GM19324 (cell line): ENCODE data around the gene MAGI2.

Experiments used
- ATAC-seq: cut with Tn5 transposase; IDR thresholded peaks from one replicate; pipeline ENCODE4 v1.9.1; 2021; ENCODE audit warnings: mild to moderate bottlenecking, moderate library complexity; ENCODE audit not compliant: unreplicated experiment, low FRiP score

Gene MAGI2

DNA sequence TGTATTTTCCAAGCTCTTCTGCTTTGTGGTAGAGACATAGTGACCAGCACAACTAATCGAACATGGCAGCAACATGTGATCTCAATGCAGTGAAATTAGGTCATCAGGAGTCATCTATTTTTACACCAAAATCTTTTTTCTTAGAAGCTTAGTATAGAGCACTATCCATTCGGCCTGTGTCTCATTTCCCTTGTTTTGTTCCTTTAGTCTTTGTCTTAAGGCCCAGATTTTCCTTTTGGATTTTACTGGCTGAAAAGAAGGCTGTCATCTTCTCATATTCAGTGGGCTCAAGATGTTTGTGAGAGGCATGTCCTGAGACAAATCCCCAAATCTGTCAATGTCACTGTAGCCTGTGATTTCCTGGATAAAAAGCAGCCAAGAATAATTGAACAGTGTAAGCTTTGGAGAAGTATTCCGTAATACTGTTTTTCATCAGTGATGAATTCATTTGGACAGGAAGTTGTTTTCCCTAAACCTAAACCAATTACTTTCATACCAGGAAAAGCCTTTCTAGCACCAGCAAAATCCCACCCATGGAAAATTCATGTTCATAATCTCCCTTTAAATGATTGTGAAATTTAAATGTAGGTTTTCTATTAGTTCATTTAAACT lies 55.2 kb downstream of the MAGI2 start:
- no peak for ATAC-seq

GRCh38 chr7:79386688-79387422 lies 66.6 kb downstream of the MAGI2 start:
- no peak for ATAC-seq

GRCh38 chr7:79381921-79382320 lies 71.5 kb downstream of the MAGI2 start:
- no peak for ATAC-seq

DNA sequence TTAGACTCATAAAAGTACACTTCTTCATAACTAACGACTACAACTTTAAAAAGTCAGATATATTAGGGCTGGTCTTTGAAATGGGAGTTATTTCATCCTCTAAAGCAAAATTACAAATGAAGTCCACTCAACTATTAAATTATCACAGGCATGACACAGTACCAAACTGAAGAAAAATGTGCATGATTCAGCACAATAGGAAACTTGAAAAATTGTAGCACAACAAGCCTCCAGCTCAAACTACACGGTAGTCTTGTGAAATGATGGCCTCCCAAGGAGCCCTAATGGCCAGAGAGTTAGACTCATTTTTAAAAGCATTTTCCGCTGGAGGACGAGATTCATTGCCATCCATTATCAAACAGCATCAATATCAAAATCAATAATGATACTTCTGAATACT lies 76.4 kb downstream of the MAGI2 start:
- no peak for ATAC-seq

DNA sequence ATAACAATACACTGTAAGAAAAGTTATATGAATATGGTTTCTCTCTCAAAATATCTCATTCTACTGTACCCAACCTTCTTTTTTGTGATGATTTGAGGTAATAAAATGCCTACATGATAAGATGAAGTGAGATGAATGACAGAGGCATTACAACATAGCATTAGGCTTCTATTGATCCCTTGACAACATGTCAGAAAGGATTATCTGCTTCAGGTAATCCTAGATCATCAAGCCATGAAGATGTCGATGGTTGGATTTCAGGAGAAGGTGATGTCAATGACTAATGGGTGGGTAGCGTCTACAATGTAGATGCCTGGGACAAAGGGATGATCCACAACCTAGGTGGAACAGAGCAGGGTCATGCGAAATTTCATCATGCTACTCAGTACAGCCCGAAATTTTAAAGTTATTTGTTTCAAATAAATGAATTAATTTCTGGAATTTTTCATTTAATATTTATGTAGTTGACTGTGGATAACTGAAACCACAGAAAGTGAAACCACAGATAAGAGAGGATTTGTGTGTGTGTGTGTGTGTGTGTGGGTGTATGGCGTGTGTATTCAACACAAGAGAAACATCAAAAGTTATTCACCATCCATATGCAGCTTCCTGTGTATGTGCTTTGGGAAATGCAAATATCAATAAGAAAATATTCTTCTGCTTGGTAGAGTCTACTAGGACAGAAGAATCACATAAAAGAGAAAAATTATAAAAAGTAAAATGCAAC lies 77.0 kb downstream of the MAGI2 start:
- ATAC-seq = no peak

GRCh38 chr7:79361214-79361613 lies 92.3 kb downstream of the MAGI2 start:
- no peak for ATAC-seq

DNA sequence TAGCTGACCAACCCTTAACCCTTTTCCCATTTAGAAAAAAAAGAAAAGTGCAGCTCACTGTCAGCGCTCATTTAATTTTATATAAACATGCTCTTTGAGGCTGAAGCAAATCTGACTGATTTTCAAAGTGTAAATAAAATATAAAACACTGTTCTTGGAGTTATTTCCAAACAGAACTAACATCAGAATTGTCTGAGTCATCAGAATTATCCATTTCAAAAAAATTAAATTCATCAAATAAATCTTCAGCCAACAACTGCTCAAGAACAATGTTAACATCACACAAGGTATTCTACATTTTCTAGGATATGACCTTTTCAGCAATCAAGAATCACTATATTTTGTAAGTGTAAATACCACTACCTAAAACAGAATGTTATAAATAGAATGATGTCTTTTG lies 93.6 kb downstream of the MAGI2 start:
- no peak for ATAC-seq

GRCh38 chr7:79357101-79357500 lies 96.4 kb downstream of the MAGI2 start:
- ATAC-seq = no peak

GRCh38 chr7:79353720-79354468 lies 99.6 kb downstream of the MAGI2 start:
- ATAC-seq = no peak

GRCh38 chr7:79352323-79352722 lies 101.1 kb downstream of the MAGI2 start:
- ATAC-seq = no peak

- ATAC-seq = no peak
These were observed 106.1 kb downstream of the MAGI2 start for GRCh38 chr7:79347351-79347750.

- ATAC-seq = no peak
These were observed 111.6 kb downstream of the MAGI2 start for GRCh38 chr7:79341902-79342301.

- no peak for ATAC-seq
These were observed 113.3 kb downstream of the MAGI2 start for GRCh38 chr7:79340212-79340611.

GRCh38 chr7:79339208-79339925 lies 114.1 kb downstream of the MAGI2 start:
- no peak for ATAC-seq

- ATAC-seq = no peak
These were observed 115.8 kb downstream of the MAGI2 start for GRCh38 chr7:79337717-79338116.

DNA sequence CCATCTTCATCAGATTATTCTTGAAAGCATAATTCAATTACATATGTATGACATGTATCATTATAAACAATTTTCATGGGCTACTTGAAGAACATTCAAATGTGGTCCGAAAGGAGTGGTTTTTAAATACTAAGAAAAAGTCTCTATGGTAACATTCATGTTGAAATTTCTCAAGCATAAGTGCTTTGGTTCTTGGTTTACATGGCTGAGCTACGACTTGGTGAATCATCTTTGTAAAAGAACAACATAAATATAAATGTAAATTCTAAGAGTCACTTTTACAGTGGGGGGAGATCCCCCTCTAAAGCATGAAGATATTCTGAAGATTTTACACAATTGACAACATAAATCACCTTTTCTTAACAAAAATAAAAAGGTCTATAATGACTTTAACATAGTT lies 118.6 kb downstream of the MAGI2 start:
- no peak for ATAC-seq

DNA sequence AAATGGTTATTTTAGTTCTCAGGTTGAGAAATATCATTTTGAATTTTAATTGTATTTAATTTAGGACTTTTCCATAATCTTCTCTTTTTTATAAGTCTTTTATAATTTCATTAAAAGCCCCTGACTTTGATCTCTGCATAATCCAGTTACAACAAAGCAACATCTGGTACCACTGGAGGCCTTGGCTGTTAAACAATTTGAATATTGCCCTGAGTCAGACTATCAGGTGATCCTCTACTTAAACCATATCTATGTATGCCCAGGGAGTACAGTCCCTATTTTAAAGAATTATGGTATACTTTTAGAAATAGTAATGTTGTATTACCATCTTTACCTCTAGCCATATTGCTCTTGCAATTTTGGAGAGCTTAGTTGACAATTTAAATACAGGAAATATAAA lies 119.1 kb downstream of the MAGI2 start:
- no peak for ATAC-seq

DNA sequence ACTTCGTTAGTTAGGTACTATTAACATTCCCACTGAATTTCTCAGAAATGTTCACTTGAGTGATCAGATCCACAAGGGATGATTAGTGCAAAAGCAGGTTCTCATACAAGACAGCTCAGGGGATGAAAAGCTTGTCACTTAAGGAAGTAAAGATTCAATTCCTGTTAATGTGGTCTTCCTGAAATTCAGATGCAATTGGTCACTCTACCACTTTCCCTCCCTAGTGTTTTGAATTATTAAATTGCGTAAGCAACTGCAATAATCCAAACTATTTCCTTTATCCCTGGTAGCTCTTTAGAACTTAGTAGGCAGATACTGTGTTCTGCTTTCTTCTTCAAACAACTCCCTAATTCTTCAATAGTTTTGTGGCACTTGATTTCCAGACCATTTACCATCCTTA lies 121.4 kb downstream of the MAGI2 start:
- ATAC-seq = no peak

DNA sequence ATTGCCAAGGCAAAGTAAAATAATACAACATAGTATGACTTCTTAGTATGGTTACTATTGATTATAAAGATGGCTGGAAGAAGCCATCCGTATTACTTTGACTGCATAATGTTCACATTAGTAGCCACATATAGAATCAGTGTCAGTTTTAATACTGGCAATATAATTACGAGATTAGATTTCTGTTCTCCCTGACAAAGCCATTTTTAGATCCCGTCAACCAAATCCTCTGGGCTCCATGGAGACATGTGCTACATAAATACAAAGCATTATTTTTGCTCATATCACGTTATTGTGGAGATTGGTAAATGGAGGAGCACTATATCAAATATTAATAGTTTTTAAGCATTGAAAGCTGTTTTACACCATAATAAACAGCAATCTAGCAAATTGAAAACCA lies 124.0 kb downstream of the MAGI2 start:
- ATAC-seq = no peak

DNA sequence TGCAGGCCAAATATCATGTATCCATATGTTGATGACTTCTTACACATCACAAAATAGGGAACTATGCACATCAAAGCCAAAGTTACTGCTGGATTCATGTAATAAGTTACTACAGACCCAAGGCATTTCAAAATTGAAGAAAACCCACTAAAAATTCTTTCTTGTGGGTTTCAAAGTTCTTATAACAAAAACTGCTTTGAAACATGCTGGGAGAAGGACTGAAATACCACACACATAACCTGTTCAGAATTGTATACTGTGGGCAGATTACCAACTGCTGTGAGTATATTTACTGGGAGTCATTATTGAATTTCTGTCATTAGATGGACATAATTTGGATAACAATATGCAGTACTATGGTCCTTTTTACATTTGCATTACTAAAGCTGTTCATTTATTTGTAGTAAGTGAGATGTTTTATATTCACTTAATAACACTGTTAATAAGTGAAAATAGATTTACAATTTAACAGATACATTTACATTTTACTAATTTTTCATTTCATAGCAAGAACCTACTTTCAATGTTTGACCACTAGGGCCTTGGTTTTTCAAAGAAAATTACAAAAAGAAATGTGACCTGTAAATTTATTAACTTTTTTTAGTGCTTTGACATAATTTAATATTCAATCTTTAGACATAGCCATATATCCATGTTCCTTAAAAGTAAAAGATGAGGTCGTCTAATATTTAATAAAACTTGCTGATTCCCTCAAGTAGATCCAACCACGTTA lies 132.6 kb downstream of the MAGI2 start:
- ATAC-seq = no peak
